GM19372 (cell line): ENCODE data around the gene MGMT.
A peak's percentile ranks its signal among the peaks of the same experiment; 100 is the strongest.

Source experiments
- ATAC-seq: cut with Tn5 transposase; IDR thresholded peaks from one replicate; pipeline ENCODE4 v1.9.1; 2021; ENCODE audit warnings: mild to moderate bottlenecking, low read depth, moderate library complexity; ENCODE audit not compliant: unreplicated experiment

Gene MGMT

DNA sequence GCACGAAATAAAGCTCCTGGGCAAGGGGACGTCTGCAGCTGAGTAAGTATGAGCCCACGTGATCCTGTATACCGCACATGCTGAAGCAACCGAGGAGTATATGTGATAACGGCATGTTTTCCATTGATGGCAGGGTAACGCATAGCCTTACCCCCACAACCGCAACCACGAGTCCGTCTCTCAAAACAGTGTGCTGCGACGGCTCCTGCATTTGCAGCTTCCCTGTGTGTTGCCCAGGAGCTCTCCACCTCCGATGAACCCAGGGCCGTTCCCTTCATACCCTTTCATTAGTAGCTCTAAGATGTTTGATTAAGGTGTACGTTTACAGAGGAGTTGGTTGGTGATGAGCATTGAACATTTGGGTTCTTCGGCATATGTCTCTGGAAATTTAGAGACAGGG, 69.3 kb downstream of the MGMT start:
- ATAC-seq, result no peak

DNA sequence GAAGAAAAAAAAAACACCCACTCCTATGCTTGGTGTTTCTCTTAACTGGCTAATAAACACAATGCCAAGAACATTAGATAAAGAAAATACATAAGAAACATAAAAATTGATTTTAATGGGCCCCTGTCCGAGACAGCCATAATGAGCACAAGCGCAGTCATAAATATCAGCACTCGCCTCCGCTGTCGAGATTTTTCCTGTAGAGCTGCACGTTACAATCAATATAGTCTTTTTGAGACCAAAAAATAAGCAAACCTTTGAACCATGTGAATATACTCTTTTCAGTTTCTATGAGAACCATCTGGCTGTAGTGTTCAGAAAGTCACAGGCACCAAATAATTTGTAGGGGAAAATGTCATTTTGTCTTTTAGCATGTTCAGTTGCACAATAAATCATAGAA, 70.1 kb downstream of the MGMT start:
- ATAC-seq, result no peak

DNA sequence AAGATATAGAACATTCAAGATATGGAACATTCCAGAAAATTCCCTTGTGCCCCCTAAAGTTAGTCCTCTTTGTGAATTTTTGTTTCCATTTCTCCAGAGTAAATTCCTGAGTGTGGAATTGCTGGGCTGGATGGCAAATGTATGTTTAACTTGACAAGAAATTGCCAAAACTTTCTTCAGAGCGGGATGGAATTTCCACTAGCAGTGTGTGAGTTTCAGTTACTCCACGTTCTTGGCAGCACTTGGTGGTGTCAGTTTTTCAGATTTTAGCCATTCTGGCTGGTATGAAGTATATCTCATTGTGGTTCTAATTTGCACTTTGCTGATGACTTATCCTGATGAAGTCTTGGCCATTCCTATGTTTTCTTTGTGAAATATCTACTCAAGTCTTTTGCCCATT, 71.2 kb downstream of the MGMT start:
- ATAC-seq, result no peak

DNA sequence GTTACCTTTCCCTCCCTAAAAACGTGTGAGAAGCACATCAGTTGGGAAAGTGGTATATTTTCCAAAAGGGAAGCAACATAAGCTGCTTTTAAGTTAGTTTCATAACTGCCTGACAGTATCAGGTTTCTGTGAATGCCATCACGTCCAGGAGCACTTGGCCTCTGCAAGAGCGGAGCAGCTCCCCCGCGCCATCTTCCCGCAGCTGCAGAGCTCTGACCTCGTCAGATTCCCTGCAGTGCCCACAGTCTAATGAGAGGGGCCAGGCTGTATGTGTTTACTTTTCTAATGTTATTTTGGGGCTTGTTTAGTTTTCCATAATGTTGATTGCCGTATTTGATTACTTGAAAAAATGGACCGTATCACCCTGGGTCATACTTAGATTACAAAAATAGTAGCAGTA, 74.2 kb downstream of the MGMT start:
- no peak for ATAC-seq

DNA sequence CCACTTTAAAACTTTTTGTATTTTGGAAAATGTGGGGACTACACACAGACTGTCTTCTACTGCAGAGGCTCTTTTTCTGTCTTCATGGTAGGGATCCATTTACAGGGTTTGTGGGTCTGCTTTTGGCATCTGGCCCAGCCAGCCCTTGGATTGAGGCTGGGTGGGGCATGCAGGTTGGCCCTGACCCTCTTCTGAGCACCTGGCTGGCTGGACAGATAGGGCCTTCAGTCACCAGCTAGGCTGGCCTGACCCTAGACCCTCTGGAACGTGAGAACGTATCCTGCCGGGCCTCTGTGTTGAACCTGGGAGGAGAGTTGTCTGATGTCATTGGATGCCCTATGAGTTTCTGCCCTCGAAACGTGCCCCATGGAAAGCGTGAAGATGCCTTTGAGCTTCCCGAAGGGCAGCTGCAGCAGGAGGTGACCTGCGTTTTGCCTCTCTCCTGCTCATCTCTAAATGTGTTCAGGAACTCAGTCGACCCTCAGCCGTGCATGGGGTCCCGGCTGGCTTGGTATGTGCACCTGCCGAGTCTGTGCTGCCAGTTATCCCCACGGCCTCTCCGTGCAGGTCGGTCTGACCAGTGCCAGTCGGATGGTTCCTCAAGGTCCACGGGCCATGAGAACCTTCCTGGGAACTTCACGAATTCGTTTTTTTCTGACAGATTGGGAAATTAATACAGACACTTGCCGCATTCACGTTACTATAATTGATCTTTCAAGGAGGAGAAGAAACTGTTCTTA, 74.9 kb downstream of the MGMT start:
- ATAC-seq, result no peak

DNA sequence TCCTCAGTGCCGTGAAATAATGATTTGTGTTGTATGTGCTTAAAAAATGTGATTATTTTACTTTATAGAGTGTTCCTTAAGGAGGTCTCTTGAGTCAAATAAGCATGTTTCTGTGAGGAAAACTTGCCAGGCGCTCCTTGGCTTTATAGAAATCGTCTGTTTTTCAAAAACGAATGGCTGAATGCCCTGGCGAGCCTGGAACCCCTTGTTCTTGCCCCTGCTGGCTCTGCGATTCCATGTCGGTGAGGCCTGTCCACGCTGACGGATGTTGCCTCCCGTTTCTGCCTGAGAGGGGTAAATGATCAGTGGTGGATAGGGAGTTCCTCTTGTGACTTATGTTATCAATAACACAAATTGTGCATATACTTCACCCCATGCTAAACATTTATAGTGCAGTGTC, 75.5 kb downstream of the MGMT start:
- no peak for ATAC-seq

DNA sequence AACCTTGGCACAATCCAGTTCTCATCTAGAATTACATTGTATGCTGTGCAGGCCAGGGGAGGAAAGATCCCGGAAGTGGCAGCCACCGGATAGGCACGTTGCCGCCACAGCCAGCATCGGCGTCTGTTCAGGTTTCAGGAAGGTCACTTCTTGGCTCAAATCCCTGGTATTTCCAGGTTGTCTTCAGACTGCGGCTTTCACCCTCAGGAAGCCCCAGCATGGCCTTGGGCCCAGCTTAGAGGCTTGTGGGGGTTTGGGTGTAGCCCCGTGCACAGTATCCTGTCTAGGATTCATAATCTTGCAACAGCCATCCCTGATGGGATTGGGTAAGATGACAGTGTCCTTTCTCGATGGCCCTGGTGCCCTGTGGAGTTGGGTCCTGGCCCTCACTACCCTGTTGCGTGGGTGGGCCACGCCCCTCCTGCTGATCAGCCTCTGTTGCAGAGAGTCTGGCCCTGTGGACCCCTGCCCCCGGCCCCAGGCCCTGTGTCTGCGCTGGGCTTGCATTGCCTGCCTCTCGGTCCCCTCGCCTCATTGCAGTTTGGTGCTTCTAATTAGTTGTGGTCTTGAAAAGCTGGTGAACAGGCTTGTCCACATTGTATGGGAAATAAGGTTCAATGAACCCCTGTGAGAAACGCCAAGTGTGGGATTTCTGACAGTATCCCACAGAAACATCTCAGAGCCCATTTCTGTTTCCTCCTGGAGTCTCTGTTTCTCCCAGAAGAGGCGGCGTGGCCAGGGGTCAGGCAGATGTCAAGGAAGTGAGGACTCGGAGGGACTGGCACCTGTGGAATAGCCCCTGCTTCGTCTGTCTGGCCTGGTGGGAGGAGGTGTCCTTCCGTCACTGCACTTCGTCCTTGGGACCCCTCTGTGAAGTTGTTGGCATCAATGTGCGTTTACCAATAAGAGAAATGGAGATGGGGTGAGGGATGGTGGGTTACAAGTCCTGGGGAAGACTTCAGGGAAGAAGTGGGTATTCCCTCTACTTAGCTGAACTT, 77.5 kb downstream of the MGMT start:
- ATAC-seq, result no peak

DNA sequence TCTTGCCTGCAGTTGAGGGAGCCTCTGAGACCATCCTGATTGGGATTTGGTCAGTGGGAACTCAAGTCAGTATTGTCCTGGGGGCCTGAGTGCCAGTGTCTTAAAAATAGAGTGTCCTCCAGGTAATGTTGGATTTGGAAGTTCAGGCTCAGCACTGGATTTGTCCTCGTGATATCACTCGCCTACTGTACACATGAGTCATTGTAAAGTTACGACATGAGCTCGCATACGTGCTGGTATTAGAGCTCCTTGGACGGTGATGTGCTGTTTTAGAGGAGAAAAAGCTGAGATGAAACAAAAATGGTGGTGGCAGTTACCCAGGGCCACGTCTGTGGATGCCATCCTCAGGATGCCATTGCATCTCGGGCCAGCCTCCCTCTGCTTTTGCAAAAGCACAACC, 78.2 kb downstream of the MGMT start:
- ATAC-seq, result no peak

DNA sequence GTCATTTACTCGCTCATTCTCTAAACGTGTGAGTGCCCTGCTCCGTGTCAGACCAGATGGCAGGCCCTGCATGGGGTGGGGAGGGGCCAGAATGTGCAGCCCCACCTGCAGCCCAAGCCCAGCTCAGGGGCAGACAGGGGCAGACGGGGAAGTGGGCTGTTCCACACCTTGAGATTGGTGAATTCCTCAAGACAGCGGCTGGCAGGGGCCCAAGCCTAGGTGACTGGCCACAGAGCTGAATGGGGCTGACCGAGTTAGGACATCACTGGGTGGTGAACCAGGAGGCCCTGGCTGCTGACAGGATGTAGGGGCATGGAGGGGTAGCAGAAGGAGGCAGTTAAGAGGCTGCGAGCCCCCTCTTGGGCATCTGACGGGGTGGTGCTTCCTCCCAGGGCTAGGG, 79.1 kb downstream of the MGMT start:
- no peak for ATAC-seq

DNA sequence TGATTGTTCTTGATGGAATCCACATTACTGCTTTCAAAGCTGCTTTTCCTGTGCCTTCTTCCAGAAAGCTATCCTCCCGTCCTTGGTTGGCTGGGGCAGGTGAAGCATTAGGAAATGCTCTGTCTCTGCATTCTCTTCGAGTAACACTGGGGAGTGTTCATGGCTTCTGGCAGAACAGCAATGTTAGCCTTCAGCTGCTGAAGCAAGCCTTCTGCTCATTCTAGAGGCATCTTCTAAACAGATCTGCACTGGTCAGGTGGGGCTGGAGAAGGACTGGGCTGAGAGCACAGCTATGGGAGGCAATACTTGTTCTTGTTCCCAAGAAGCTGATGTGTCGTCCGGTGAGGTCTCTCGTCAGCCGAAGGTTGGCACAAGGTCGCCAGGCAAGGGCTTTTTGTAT, 80.6 kb downstream of the MGMT start:
- ATAC-seq, result no peak

DNA sequence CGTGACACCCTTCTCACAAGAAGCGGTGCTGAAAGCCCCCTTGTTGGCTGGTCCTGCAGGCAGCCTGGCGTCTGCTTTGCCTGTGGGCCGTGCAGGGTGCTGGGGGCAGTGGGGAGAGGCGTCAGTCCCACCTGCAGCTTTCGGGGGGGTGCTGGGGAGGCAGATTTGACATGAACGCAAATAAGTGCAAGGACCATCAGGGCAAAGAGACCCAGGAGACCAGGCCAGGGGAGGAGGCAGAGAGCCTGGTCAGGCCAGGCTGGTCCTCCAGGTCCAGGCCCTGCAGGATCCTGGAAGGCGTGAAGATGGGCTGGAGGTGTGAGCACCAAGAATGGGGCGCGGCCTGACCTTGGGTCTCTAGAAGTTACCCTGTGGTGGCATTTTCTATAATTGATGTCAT, 81.6 kb downstream of the MGMT start:
- ATAC-seq, result no peak

DNA sequence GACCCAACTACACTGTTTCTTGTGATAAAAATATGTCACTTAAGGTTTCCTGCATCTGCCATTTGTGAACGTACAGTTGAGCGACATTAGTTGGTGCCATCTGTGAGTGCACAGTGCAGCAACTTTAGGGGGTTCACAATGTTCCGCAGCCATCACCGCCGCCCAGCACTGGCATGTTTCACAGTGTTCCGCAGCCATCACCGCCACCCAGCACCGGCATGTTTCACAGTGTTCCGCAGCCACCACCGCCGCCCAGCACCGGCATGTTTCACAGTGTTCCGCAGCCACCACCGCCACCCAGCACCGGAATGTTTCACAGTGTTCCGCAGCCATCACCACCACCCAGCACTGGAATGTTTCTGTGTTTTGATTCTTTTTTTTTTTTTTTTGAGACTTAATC, 83.0 kb downstream of the MGMT start:
- no peak for ATAC-seq

DNA sequence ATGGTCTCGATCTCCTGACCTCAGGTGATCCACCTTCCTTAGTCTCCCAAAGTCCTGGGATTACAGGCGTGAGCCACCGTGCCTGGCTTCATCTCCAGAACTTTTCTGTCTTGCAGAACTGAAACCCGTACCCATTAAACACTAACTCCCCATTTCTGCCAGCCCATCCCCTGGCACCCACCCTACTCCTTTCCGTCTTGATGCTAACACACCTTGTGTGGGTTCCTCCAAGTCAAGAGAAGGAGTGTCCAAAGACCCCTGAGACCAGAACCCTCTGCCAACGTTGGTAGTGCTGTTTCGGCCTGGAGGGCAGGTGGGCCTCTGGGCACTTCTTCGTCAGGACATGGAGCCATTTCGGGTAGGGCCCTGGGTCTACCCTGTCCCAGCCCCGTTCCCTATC, 83.6 kb downstream of the MGMT start:
- no peak for ATAC-seq

DNA sequence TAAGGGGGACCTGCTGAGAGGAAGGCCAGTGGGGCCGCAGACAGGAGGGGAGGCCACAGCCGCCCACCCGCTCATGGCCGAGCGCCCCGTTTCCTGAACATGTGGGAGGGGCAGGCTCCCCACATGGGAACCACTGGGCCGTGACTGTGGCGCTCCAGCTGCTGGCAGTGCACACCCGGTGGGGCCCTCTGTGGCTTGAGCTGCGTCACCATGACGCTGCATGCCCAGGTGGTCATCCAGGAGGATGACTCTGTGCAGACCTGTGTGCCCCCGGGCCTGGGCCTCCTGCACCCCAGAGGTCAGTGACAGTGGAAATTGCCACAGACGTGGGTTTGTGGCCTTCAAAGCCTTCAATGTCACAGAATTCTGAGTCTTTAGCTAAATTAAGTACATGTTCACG, 85.1 kb downstream of the MGMT start:
- peak; percentile 87 for ATAC-seq

DNA sequence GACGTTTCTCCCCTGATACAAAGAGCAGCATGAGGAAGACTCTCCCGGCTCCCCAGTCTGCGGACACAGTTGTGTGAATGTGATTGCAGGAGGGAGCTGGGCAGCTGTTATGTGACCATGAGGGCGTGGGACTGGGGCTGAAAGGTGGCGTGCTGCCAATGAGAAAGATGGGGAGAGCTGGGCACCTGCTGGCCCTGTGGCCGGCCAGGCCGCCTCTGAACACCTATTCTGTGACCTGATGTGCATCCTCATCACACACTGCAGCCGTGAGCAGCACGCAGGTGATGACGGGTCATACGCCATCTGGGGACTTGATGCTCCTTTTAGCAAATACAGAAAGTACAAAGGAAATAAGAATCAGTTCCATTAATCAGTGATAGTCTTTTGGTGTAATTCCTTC, 86.9 kb downstream of the MGMT start:
- no peak for ATAC-seq

DNA sequence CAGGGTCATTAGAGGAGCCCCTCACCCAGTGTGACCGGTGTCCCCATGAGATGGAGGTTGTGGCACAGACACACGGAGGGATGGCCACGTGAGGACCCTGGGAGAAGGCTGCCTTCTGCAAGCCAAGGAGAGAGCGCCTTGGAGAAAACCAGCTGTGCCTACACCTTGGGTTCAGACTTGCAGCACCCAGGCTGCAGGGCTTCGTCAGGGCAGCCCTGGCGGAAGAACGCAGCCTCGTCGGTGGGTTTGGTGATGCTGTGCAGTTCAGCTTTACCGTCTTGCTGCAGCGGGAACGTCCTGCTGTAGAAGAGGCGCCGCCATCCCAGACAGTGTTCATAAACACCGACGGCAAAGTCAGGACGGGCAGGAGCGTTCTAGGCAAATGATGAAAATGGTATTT, 89.3 kb downstream of the MGMT start:
- ATAC-seq, result no peak

DNA sequence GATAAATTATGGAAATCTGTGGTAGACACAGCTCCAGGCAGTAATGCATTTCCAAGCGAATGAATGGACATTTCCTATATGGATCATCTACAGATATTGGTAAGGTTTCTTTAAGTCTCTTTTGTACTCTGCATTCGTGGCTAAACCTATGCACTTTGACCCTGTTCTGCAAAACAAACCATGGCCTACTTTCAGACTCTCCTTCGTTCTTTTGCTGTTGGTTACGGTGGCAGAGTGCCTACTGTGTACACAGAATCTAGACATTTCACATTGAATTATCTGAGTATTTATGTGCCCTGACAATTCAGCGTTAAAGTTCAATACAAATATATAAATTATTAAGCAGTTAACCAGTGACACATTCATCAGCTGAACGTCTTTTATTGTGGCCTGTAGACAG, 93.3 kb downstream of the MGMT start:
- ATAC-seq, result no peak

DNA sequence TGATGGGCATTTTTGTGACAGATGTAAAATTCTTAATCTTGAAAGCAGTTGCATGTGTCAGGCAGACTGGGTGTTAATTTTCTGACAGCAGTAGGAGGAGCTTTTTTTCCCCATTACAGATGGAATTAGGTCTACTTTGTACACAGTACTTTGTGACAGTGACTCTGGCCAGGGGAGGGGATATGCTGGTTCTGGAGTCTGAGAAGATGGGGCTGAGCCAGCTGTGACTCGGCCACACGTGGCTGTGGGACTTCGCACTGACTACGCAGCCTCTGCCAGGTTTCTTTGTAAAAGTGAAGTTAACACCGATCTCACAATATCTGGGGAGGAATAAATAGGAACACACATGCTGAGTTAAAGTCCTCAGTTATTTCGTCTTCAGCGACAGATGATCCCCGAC, 95.4 kb downstream of the MGMT start:
- no peak for ATAC-seq

DNA sequence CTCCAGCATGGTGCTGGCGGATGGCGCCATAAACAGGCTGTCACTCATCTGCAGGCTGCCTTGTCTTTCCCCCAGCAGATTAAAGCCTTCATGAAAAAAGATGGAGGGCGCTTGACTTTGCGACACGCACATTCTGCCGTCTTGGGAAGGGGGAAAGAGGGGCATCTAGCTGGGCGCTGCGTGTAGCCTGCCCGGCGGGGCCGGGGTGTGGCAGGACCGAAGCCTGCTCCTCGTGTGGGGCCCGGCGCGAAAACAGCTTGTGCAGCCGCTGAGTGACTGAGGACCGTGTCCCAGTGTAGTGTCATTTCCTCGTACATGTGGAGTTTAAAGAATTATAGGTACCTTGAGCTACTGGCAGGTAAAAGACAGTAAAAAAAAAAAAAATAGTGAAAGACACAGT, 97.9 kb downstream of the MGMT start:
- no peak for ATAC-seq

DNA sequence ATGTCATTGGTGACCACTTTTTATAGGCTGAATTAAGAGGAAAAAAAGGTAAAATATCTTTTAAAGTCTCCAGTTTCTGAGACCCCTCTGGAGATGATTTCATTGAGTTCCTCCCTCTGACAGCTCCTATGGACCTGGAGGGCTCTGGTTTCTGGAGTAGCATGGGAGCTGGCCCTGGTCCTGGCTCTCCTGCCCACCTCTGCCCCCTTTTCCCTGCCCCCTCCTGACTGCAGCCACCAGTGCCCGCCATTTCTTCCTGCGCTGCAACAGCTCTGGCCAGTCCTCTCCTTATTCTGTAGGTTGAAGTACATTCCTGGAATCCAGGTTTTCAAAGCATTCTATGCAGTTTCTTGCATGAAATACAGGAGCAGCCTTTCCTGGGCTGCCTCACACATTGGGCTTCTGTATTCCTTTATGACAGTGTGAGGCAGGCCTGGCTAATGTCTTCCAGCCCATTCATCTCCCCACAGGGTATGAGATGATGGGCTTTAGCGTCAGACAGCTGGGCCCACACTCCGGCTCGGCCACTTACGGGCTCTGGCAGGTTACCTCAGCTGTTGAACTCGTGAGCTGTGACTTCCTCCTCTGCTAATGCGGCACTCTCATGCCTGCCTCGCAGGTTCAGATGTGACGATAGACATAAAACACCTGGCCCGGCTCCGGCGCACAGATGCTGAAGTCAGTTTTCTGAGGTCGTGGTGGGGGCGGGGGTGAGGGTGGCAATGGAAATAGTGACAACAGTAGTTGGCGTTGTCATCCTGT, 101.7 kb downstream of the MGMT start:
- no peak for ATAC-seq

DNA sequence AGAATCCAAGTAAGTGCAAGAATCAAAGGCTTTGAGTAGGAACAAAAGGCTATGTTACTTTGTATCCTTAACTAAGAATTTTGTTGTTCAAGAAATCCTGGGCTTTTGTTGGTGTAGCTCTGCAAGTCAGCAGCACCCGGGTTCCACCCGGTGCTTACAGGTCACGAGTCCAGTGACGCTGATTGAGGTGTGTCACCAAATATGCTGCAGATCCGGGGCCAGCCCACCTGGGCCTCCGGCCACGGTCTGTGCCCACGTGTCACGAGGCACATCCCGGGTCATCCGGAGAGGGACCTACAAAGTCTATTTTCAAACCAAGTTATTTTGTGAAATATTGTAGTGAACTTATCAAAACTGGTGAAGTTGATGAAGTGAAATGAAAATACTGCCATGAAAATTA, 103.1 kb downstream of the MGMT start:
- no peak for ATAC-seq
